ENCODE data around the gene MRPL17. TPM values are rescaled to one million over a fixed set of nuclear protein-coding genes. Genes with fewer than 3 reads are reported as not detected.

The MRPL17 gene
- polyA plus RNA-seq, 1 donor (not counting 4 experiments of a cell fraction or from before 2014, with no cell fraction given): 96.3 TPM

GRCh38 chr11:6650104-6650503 lies 33.0 kb downstream of the MRPL17 start:
- dilution Hi-C loops (cut with MboI; ENCODE audit: extremely low pct_ligation_motif_present, low sequenced_read_pairs): no loop called here
- Histone ChIP-seq H4K20me1 (ENCODE audit: control insufficient read depth, extremely low read depth, insufficient read depth, low read length) (no peaks in the 10 kb centered on the region), H3K4me2 (ENCODE audit: control insufficient read depth, extremely low read depth, insufficient read depth, low read depth, low read length) (no peak overlapping the region), H3K27me3 (ENCODE audit: control insufficient read depth, extremely low read depth, insufficient read depth, low read length) (peaks cover 44% of the 10 kb centered on the region), H3K4me3 (ENCODE audit: control insufficient read depth in 2 of 3, extremely low read depth in 1 of 3, insufficient read depth in 2 of 3, low read depth in 1 of 3, low read length in 3 of 3) (no peak overlapping the region), H3K27ac (ENCODE audit: control insufficient read depth, insufficient read depth, low read length) (no peak overlapping the region), H3K36me3 (ENCODE audit: control insufficient read depth in 2 of 2, extremely low read depth in 1 of 2, insufficient read depth in 2 of 2, low read length in 2 of 2) (no peaks in the 10 kb centered on the region), H3K79me2 (ENCODE audit: control insufficient read depth, insufficient read depth, low read length) (no peaks in the 10 kb centered on the region), H3K4me1 (ENCODE audit: control insufficient read depth, extremely low read depth, insufficient read depth, low read length) (no peaks in the 10 kb centered on the region), H3K9ac (ENCODE audit: control insufficient read depth, extremely low read depth, insufficient read depth, low read length) (no peak overlapping the region), H3K9me3 (ENCODE audit: control insufficient read depth, low read depth, low read length) (no peaks in the 10 kb centered on the region), H2AFZ (ENCODE audit: control insufficient read depth, low read length) (no peak overlapping the region), H3K9me1 (ENCODE audit: control insufficient read depth, extremely low read depth, insufficient read depth, low read length) (no peaks in the 10 kb centered on the region)
- DNase-seq (ENCODE audit: low read depth, low spot score) (no peak), FAIRE-seq (no peak)
- TF ChIP-seq, protein P1, sequence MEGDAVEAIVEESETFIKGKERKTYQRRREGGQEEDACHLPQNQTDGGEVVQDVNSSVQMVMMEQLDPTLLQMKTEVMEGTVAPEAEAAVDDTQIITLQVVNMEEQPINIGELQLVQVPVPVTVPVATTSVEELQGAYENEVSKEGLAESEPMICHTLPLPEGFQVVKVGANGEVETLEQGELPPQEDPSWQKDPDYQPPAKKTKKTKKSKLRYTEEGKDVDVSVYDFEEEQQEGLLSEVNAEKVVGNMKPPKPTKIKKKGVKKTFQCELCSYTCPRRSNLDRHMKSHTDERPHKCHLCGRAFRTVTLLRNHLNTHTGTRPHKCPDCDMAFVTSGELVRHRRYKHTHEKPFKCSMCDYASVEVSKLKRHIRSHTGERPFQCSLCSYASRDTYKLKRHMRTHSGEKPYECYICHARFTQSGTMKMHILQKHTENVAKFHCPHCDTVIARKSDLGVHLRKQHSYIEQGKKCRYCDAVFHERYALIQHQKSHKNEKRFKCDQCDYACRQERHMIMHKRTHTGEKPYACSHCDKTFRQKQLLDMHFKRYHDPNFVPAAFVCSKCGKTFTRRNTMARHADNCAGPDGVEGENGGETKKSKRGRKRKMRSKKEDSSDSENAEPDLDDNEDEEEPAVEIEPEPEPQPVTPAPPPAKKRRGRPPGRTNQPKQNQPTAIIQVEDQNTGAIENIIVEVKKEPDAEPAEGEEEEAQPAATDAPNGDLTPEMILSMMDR (optimal IDR thresholded peaks at IDR 0.05 in 1 of 3, IDR thresholded peaks at IDR 0.05 in 1 of 3, conservative IDR thresholded peaks at IDR 0.05 in 1 of 3; ENCODE audit: extremely low read depth in 1 of 3, insufficient read depth in 2 of 3, low read length in 3 of 3): no peak
- no peak for TF ChIP-seq EZH2 (IDR thresholded peaks at IDR 0.05; ENCODE audit: low read length)

GRCh38 chr11:6648501-6648900 lies 34.6 kb downstream of the MRPL17 start:
- H3K27me3 ChIP-seq (ENCODE audit: control insufficient read depth, extremely low read depth, insufficient read depth, low read length): peaks cover 28% of the 10 kb centered on the region
- no peak overlapping the region for H3K4me3 ChIP-seq (ENCODE audit: control insufficient read depth in 2 of 3, extremely low read depth in 1 of 3, insufficient read depth in 2 of 3, low read depth in 1 of 3, low read length in 3 of 3)
- no peaks in the 10 kb centered on the region for H3K9me3 ChIP-seq (ENCODE audit: control insufficient read depth, low read depth, low read length)
- H3K79me2 ChIP-seq (ENCODE audit: control insufficient read depth, insufficient read depth, low read length): no peaks in the 10 kb centered on the region
- H3K27ac ChIP-seq (ENCODE audit: control insufficient read depth, insufficient read depth, low read length): no peak overlapping the region
- no peaks in the 10 kb centered on the region for H3K36me3 ChIP-seq (ENCODE audit: control insufficient read depth in 2 of 2, extremely low read depth in 1 of 2, insufficient read depth in 2 of 2, low read length in 2 of 2)
- dilution Hi-C loops (cut with MboI; ENCODE audit: extremely low pct_ligation_motif_present, low sequenced_read_pairs): no loop called here
- H4K20me1 ChIP-seq (ENCODE audit: control insufficient read depth, extremely low read depth, insufficient read depth, low read length): no peaks in the 10 kb centered on the region
- DNase-seq (ENCODE audit: low read depth, low spot score) (no peak), FAIRE-seq (no peak)
- no peak overlapping the region for H3K4me2 ChIP-seq (ENCODE audit: control insufficient read depth, extremely low read depth, insufficient read depth, low read depth, low read length)
- no peaks in the 10 kb centered on the region for H3K9me1 ChIP-seq (ENCODE audit: control insufficient read depth, extremely low read depth, insufficient read depth, low read length)
- no peak for TF ChIP-seq EZH2 (IDR thresholded peaks at IDR 0.05; ENCODE audit: low read length)
- TF ChIP-seq, protein P1 (optimal IDR thresholded peaks at IDR 0.05 in 1 of 3, IDR thresholded peaks at IDR 0.05 in 1 of 3, conservative IDR thresholded peaks at IDR 0.05 in 1 of 3; ENCODE audit: extremely low read depth in 1 of 3, insufficient read depth in 2 of 3, low read length in 3 of 3): no peak
- no peak overlapping the region for H3K9ac ChIP-seq (ENCODE audit: control insufficient read depth, extremely low read depth, insufficient read depth, low read length)
- H3K4me1 ChIP-seq (ENCODE audit: control insufficient read depth, extremely low read depth, insufficient read depth, low read length): no peaks in the 10 kb centered on the region
- no peak overlapping the region for H2AFZ ChIP-seq (ENCODE audit: control insufficient read depth, low read length)

Measured in keratinocyte (primary cell).